SK-MEL-5 (cell line): ENCODE measurements around the gene EIF3B. TPM values are rescaled to one million over a fixed set of nuclear protein-coding genes. Genes with fewer than 3 reads are reported as not detected.
"Not testable (repeated sequence)": the region's sequence is repeated elsewhere in the genome, so short reads cannot be mapped to it uniquely, and the experiment has no call there.

Experiments
- DNase-seq: peaks from one replicate; pipeline ENCODE4 v3.0.0-alpha.2; 2016; ENCODE audit warnings: low read depth, low spot score
- in situ Hi-C: cut with HindIII; loops from 2 replicates; pipeline ENCODE4 v1.10.0; 2016; ENCODE audit warnings: low sequenced_read_pairs, high pct_unique_total_duplicates, low pct_unique_long_range_greater_than_20kb
- total RNA-seq: library from RNA; depleted of rRNA; stranded (reverse); fragments of >200 nt; shearing (Covaris generic); gene quantifications from 2 replicates; pipeline ENCODE4 v1.2.3, GENCODE V29; 2014

EIF3B gene
- total RNA-seq, 1 experiment from 2014 or later, result 411 TPM

GRCh38 chr7:2331707-2332106 lies 22.9 kb upstream of the EIF3B start:
- DNase-seq, result no peak
- in situ Hi-C loops, result no loop called here

DNA sequence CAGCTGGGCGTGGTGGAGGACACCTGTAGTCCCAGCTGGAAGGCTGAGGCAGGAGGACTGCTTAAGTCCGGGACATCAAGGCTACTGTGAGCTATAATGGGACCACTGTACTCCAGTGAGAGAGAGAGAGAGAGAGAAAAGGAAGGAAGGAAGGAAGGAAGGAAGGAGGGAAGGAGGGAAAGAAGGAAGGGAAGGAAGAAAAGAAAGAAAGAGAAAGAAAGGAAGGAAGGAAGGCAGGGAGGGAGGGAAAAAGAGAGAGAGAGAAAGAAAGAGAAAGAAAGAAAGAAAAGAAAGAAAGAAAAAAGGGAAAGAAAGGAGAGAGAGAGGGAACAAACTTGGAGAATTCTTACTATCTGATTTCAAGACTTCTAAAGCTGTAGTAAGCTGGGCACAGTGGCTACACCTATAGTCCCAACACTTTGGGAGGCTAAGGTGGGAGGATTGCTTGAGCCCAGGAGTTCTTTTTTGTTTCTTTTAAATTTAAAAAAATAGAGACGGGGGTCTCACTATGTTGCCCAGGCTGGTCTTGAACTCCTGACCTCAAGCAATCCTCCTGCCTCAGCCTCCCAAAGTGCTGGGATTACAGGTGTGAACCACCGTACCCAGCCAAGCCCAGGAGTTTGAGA lies 21.9 kb upstream of the EIF3B start:
- in situ Hi-C loops, DNase-seq: not testable (repeated sequence)

DNA sequence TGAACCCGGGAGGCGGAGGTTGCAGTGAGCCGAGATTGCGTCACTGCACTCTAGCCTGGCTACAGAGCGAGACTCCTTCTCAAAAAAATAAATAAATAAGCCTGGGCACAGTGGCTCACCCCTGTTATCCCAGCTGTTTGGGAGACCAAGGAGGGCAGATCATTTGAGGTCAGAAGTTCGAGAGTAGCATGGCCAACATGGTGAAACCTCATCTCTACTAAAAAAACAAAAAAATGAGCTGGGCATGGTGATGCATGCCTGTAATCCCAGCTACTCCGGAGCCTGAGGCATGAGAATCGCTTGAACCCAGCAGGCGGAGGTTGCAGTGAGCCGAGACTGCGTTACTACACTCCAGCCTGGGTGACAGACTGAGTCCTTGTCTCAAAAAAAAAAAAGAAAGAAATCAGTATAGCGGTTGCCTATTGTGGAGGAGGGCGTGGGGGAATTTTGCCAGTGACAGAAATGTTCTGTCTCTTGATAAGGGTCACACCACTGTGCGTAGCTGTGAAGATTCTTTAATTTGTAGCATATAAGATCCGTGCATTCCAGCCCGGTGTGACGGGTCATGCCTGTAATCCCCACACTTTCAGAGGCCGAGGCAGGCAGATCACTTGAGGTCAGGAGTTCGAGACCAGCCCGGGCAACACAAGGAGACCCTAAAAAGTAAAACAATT lies 17.9 kb upstream of the EIF3B start:
- in situ Hi-C loops, result no loop called here
- no peak for DNase-seq

- not testable (repeated sequence) for DNase-seq
Observed at GRCh38 chr7:2347351-2348063, 7.1 kb upstream of the EIF3B start.

DNA sequence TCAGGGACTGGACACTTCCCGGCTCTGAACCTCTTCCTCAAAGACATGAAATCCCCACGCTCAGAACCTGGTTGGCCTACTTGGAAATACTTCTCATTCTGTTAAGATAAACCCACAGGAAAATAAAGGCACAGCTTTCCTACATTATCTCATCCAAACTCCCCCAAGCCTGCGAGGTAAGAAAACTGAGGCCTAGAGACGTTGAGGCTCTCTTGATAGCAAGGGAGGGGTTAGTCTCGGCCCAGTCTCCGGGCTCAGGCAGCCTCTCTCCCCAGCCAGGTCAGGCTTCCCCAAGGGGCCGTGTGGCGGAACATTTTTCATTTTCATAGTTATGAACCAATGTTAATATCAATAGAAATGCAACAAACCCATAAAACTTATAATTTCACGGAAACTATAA lies 4.6 kb upstream of the EIF3B start:
- no peak for DNase-seq
- in situ Hi-C loops, result no loop called here

More at GRCh38 chr7:2347351-2348063, 7.1 kb upstream of the EIF3B start:
- in situ Hi-C loops, result not testable (repeated sequence)

GRCh38 chr7:2350861-2351260 lies 3.8 kb upstream of the EIF3B start:
- no peak for DNase-seq
- in situ Hi-C loops, result no loop called here

GRCh38 chr7:2353113-2353935 lies 1.3 kb upstream of the EIF3B start:
- in situ Hi-C loops, result no loop called here
- DNase-seq, result no peak

DNA sequence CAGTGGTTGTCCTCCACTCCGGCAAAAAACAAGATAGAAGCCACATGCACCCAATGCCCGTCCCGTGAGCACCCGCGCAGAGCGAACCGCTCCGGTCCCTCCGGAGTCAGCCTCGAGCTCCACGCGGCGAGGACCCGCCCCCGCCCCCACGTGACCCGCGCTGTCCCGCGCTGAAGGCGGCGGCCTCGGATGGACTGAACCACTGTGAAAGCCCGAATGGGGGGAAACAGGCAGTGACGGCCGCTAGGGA lies 766 bp upstream of the EIF3B start:
- in situ Hi-C loops, result no loop called here
- DNase-seq, result peak; percentile 92

DNA sequence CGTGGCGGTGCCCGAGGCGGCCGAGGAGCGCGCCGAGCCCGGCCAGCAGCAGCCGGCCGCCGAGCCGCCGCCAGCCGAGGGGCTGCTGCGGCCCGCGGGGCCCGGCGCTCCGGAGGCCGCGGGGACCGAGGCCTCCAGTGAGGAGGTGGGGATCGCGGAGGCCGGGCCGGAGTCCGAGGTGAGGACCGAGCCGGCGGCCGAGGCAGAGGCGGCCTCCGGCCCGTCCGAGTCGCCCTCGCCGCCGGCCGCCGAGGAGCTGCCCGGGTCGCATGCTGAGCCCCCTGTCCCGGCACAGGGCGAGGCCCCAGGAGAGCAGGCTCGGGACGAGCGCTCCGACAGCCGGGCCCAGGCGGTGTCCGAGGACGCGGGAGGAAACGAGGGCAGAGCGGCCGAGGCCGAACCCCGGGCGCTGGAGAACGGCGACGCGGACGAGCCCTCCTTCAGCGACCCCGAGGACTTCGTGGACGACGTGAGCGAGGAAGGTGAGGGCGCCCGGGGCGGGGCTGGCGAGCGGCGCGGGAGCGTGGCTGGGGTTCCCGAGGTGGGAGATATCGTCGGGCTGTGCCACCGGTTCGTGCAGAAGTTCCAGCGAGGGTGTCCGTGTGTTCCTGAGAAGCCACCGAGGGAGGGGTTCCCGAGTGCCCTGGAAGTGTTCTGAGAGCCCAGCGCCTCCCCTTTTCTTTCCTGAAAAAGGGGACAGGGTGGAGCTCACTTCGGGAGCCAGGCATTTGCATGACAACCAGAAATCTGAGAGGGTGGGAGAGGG lies 495 bp downstream of the EIF3B start:
- in situ Hi-C loops, result no loop called here
- DNase-seq, result no peak

GRCh38 chr7:2355705-2356008 lies 1.0 kb downstream of the EIF3B start:
- no peak for DNase-seq
- in situ Hi-C loops, result no loop called here

- DNase-seq, result no peak
- in situ Hi-C loops, result no loop called here
Observed at GRCh38 chr7:2357165-2357564, 2.5 kb downstream of the EIF3B start.

GRCh38 chr7:2357571-2357970 lies 2.9 kb downstream of the EIF3B start:
- no peak for DNase-seq
- in situ Hi-C loops, result no loop called here

GRCh38 chr7:2358968-2359527 lies 4.4 kb downstream of the EIF3B start:
- DNase-seq, result no peak
- in situ Hi-C loops, result no loop called here

GRCh38 chr7:2359610-2360009 lies 5.0 kb downstream of the EIF3B start:
- in situ Hi-C loops, result no loop called here
- DNase-seq, result no peak

DNA sequence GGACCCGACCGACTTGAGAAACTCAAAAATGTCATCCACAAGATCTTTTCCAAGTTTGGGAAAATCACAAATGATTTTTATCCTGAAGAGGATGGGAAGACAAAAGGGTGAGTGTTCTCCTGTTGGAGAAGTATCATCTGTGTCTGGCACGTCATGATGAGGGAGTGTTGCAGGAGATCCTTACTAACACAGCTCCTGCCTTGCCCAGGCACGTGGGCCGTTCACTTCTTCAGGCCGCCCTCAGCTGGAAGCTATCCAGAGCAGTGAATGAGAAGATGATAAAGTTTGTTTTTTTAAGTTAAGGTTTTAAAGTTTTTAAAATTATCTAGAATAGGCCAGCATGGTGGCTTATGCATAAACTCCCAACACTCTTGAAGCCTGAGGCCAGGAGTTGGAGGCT lies 6.2 kb downstream of the EIF3B start:
- in situ Hi-C loops, result no loop called here
- DNase-seq, result peak; percentile 84

- in situ Hi-C loops, result no loop called here
- DNase-seq, result no peak
Observed at GRCh38 chr7:2362385-2363088, 7.9 kb downstream of the EIF3B start.

GRCh38 chr7:2369139-2369538 lies 14.5 kb downstream of the EIF3B start:
- in situ Hi-C loops, result no loop called here

More at GRCh38 chr7:2369139-2369538, 14.5 kb downstream of the EIF3B start:
- DNase-seq, result no peak
